ENCODE measurements around the gene PTGER3. TPM values are rescaled to one million over a fixed set of nuclear protein-coding genes. Genes with fewer than 3 reads are reported as not detected.

The PTGER3 gene
- total and polyA plus RNA-seq, 10 of the 15 experiments (the other 5 are each of a cell fraction or from before 2014, with no cell fraction given): under 0.01 to 0.04 (median 0.02) TPM; not detected in 7

DNA sequence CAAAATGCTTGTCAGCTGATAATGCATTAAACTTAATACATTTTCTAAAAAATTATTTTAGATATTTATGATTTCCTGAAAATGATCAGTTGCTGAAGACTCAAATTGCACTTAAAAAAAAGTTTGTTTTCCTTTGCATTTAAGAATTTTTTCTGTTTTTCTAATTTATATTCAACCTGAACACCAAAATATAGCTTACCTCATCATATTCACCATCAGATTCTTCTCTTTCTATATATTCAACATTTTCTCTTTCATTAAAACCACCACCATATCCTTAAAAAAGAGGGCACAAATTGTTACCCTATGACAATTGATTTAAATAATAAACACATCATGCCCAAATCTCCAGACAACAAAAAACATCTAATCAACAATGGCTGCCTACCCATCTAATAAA lies 24.7 kb upstream of the PTGER3 start:
- CTCF ChIA-PET: no interaction called here
- H3K9ac ChIP-seq (ENCODE audit: control insufficient read depth, insufficient read depth, low read length): no peak overlapping the region
- no peak for ATAC-seq
- no peaks in the 10 kb centered on the region for H4K20me1 ChIP-seq (ENCODE audit: control insufficient read depth, insufficient read depth)
- peaks cover 7% of the 10 kb centered on the region; the same call in 1 of the 2 replicates for H3K4me1 ChIP-seq (ENCODE audit: control insufficient read depth, insufficient read depth, low read length)
- RAD21 ChIA-PET (ENCODE audit: unreplicated experiment): no interaction called here
- TF ChIP-seq TCF3 (IDR thresholded peaks at IDR 0.05; ENCODE audit: borderline replicate concordance, insufficient read depth, low read depth, low read length) (no peak), IRF3 (IDR thresholded peaks at IDR 0.05) (no peak), FOXM1 (IDR thresholded peaks at IDR 0.05; ENCODE audit: low read depth, low read length) (no peak), CBX3 (IDR thresholded peaks at IDR 0.05; ENCODE audit: borderline replicate concordance, low read depth) (no peak), CEBPB (IDR thresholded peaks at IDR 0.05; ENCODE audit: borderline replicate concordance in 1 of 2, low read depth in 2 of 2, low read length in 2 of 2) (no peak), TBL1XR1 (IDR thresholded peaks at IDR 0.05; ENCODE audit: low read depth, low read length) (no peak), SIX5 (IDR thresholded peaks at IDR 0.05; ENCODE audit: low read depth, low read length, severe bottlenecking) (no peak), NR2F1 (conservative IDR thresholded peaks at IDR 0.05) (no peak), MTA2 (IDR thresholded peaks at IDR 0.05; ENCODE audit: low read depth) (no peak), BCL3 (IDR thresholded peaks at IDR 0.05; ENCODE audit: borderline replicate concordance, insufficient read depth, low read depth, low read length, poor library complexity, severe bottlenecking) (no peak), NFXL1 (IDR thresholded peaks at IDR 0.05; ENCODE audit: borderline replicate concordance) (no peak), ZSCAN29 (IDR thresholded peaks at IDR 0.05) (no peak), SREBF1 (IDR thresholded peaks at IDR 0.05; ENCODE audit: low read length) (no peak), CBFB (IDR thresholded peaks at IDR 0.05; ENCODE audit: low read depth) (no peak)
- TF ChIP-seq, protein P1, sequence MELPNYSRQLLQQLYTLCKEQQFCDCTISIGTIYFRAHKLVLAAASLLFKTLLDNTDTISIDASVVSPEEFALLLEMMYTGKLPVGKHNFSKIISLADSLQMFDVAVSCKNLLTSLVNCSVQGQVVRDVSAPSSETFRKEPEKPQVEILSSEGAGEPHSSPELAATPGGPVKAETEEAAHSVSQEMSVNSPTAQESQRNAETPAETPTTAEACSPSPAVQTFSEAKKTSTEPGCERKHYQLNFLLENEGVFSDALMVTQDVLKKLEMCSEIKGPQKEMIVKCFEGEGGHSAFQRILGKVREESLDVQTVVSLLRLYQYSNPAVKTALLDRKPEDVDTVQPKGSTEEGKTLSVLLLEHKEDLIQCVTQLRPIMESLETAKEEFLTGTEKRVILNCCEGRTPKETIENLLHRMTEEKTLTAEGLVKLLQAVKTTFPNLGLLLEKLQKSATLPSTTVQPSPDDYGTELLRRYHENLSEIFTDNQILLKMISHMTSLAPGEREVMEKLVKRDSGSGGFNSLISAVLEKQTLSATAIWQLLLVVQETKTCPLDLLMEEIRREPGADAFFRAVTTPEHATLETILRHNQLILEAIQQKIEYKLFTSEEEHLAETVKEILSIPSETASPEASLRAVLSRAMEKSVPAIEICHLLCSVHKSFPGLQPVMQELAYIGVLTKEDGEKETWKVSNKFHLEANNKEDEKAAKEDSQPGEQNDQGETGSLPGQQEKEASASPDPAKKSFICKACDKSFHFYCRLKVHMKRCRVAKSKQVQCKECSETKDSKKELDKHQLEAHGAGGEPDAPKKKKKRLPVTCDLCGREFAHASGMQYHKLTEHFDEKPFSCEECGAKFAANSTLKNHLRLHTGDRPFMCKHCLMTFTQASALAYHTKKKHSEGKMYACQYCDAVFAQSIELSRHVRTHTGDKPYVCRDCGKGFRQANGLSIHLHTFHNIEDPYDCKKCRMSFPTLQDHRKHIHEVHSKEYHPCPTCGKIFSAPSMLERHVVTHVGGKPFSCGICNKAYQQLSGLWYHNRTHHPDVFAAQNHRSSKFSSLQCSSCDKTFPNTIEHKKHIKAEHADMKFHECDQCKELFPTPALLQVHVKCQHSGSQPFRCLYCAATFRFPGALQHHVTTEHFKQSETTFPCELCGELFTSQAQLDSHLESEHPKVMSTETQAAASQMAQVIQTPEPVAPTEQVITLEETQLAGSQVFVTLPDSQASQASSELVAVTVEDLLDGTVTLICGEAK (IDR thresholded peaks at IDR 0.05; ENCODE audit: borderline replicate concordance): no peak
- TF ChIP-seq, protein P2, sequence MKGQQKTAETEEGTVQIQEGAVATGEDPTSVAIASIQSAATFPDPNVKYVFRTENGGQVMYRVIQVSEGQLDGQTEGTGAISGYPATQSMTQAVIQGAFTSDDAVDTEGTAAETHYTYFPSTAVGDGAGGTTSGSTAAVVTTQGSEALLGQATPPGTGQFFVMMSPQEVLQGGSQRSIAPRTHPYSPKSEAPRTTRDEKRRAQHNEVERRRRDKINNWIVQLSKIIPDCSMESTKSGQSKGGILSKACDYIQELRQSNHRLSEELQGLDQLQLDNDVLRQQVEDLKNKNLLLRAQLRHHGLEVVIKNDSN (IDR thresholded peaks at IDR 0.05; ENCODE audit: borderline replicate concordance, extremely low read length, insufficient read depth, low read depth, low read length): no peak
- no peaks in the 10 kb centered on the region for H3K27me3 ChIP-seq (replicated peaks in 1 of 2; ENCODE audit: control insufficient read depth in 2 of 2, insufficient read depth in 2 of 2, low read length in 1 of 2)
- peaks cover 4 to 29% of the 10 kb centered on the region in 2 experiments for H3K36me3 ChIP-seq (ENCODE audit: control insufficient read depth in 2 of 2, insufficient read depth in 2 of 2, low read length in 1 of 2)
- intact Hi-C loops (cut with micrococcal nuclease; ENCODE audit: unreplicated experiment): no loop called here
- POLR2A ChIA-PET: no interaction called here
- no peak overlapping the region for H3K27ac ChIP-seq (ENCODE audit: control insufficient read depth, insufficient read depth)
- no peak for FAIRE-seq
- in situ Hi-C loops (cut with MboI): loop anchor here (10.0 kb wide), 1 partner anchor 837 kb away; no protein-coding TSS in a partner anchor
- no peak for DNase-seq (ENCODE audit: low read depth, low spot score)
- BruUV-seq (replicated peaks): no TSS peak
- H3K9me3 ChIP-seq (replicated peaks; ENCODE audit: control insufficient read depth, insufficient read depth, low read length): no peaks in the 10 kb centered on the region
- SMC1A ChIA-PET (ENCODE audit: uncharacterized antibody, unreplicated experiment): no interaction called here
- no peak overlapping the region for H3K4me2 ChIP-seq (ENCODE audit: control insufficient read depth, insufficient read depth)
- peaks cover 16% of the 10 kb centered on the region for H3K79me2 ChIP-seq (ENCODE audit: control insufficient read depth, insufficient read depth, low read length)
- H2AFZ ChIP-seq (ENCODE audit: control insufficient read depth, low read depth, low read length): no peak overlapping the region
- no peak overlapping the region for H3K4me3 ChIP-seq

All from GM12878 (cell line).